Coronary artery (tissue), 2 donors: ENCODE measurements around the gene SOX18.

Source experiments
- DNase-seq: peaks from one replicate; pipeline ENCODE4 v3.0.0-alpha.2; 2017; ENCODE audit warnings: low spot score
- H3K27ac ChIP-seq, 2 donors: fragments of 200-600 bp; sonication (generic); one replicate each; pipeline ENCODE4 v1.5.1; 2016 to 2019
- H3K4me3 ChIP-seq: fragments of 200-600 bp; sonication (generic); 2 replicates; pipeline ENCODE4 v1.5.1; 2016; ENCODE audit warnings: mild to moderate bottlenecking, moderate library complexity
- CTCF ChIP-seq: fragments of 200-600 bp; sonication (generic); IDR thresholded peaks from one replicate; pipeline ENCODE4 v1.5.1; 2019; ENCODE audit warnings: antibody characterized with exemption

Gene SOX18

GRCh38 chr20:64035933-64036345 lies 13.5 kb downstream of the SOX18 start, which contains the start of gene C20orf204:
Gene C20orf204, plus strand, starts transcription at chr20:64036182. Its CDS starts 142 bp downstream, at chr20:64036324.
- DNase-seq: no peak

GRCh38 chr20:64035066-64035932 lies 14.1 kb downstream of the SOX18 start:
- no peak overlapping the region for H3K27ac ChIP-seq
- TF ChIP-seq CTCF: no peak
- no peak for DNase-seq
- H3K4me3 ChIP-seq: no peak overlapping the region

More at GRCh38 chr20:64035933-64036345, 13.5 kb downstream of the SOX18 start, which contains the start of gene C20orf204:
- no peak within 1 kb of the TSS for H3K4me3 ChIP-seq
- no peak for TF ChIP-seq CTCF
- H3K27ac ChIP-seq: no peak within 1 kb of the TSS

- no peak overlapping the region for H3K27ac ChIP-seq
- DNase-seq: no peak
- TF ChIP-seq CTCF: no peak
- H3K4me3 ChIP-seq: no peak overlapping the region
Observed at GRCh38 chr20:64033981-64034493, 15.4 kb downstream of the SOX18 start.

- Histone ChIP-seq H3K27ac (no peak overlapping the region), H3K4me3 (no peak overlapping the region)
- no peak for TF ChIP-seq CTCF
- DNase-seq: no peak
Observed at GRCh38 chr20:64032706-64033624, 16.5 kb downstream of the SOX18 start.

GRCh38 chr20:64031822-64032314 lies 17.6 kb downstream of the SOX18 start:
- no peak for DNase-seq
- Histone ChIP-seq H3K4me3 (no peak overlapping the region), H3K27ac (no peak overlapping the region)
- no peak for TF ChIP-seq CTCF

- no peak for DNase-seq
- Histone ChIP-seq H3K4me3 (no peak overlapping the region), H3K27ac (no peak overlapping the region)
- TF ChIP-seq CTCF: no peak
Observed at GRCh38 chr20:64030371-64031134, 18.9 kb downstream of the SOX18 start.
